Activated CD4-positive, CD25-positive, alpha-beta regulatory T cell treated with anti-CD3 and anti-CD28 coated beads, Interleukin-2, amount 50 U/mL, for 24 hours (primary cell): Measurements from ENCODE around the gene LRRC53.

ENCODE experiments used
- ATAC-seq, 2 donors: fragments of 150-1000 bp; cut with Tn5 transposase; one replicate each; pipeline ENCODE4 v1.10.0; 2021; ENCODE audit warnings: mild to moderate bottlenecking in 1 of 2, moderate library complexity in 1 of 2

The LRRC53 gene, protein sequence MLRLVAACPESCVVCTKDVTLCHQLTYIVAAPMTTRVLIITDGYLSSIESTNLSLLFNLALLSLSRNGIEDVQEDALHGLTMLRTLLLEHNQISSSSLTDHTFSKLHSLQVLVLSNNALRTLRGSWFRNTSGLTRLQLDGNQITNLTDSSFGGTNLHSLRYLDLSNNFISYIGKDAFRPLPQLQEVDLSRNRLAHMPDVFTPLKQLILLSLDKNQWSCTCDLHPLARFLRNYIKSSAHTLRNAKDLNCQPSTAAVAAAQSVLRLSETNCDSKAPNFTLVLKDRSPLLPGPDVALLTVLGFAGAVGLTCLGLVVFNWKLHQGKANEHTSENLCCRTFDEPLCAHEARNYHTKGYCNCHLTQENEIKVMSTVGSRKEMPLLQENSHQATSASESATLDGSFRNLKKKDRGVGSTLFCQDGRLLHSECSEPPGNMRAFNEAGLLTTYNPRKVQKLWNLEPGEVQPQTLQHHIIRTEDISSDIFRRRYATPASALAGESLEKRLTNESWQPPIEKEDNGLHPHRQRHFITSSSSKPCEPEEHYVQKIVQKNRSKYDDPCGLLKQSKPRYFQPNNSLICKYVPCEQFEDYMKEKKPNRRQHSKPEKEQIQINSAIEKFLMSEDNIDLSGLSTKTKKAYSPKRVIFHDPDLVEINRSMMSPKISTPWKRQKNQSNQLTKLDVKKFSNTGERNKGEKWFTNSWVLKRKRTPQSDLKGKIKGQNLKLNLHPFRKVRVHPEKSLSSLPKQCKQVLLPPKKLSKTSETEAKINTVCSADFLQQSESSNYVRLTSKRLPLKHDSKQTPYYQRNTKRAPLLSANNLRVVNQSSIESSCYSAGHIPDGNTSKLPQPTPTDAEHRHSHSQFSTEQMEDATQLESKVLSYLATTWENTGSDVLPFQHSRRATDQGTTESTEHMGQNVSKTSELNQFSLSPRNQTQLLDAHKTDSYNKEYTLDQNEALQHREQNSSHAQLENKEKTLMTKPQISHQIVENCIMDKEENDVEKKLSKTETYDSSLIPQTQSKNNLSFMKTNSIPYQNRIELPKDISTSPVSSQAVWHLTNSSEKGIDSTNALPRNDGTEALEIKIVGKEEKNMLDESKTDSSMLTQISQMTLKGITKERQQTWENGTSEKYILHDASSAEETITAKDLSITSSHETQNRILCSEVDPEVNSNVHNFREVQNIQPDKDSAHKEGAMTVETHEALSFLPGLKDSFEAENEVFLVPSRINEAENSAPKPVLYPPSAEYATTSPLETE

DNA sequence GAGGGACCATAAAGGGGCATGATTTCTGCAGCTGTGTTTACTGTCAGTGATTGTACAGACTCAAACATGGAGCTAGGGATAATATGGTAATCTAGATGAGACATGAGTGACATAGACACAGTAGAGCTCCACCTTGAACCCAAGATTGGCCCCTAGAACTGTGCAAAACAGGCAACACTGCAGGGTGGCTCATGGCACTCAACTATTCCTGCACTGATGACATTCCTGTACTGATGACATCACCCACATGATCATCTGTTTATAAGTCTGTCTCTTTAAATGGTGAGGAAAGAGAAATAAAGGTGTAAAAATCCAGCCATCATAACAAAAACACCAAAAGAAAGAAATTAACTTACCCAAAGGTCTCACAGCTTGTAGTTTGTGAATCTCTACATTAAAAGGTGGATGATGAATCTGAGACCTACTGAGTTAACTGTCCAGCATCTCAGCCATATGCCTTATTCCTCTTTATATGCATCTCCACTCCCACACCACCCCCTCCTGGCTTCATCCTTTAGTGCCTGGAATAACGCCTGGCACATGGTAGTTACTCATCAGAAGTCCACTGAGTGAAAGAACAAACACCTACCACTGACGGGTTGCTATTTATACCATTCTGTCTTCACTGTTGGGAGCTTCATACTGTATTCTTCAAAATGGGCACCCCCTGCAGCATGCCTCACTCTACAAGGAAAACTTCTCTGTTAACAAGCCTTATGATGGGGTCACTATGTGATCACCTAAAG lies at the start of gene LRRC53:
TSS of gene LRRC53 (minus strand) at position 442 of the 746 bp plus-strand sequence. CDS start 29,262 bp downstream, outside the sequence.
- ATAC-seq = no peak

DNA sequence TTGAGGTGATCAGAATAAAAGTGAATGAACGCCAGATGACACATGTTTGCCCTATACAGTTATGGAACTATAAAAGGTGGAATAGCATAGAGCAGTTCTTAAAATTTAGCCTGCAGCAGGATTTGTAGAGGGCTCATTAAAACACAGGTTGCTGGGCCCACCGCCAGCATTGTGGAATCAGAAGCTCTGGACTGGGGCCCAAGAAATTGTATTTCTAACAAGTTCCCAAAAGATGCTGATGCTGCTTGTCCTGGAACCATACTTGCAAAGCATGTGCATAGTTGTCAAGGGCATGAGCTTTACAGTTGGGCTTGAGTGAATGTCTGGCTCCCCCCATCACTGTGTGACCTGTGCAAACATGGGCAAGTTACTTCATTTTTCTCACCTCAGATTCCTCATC lies 37.5 kb upstream of the LRRC53 start:
- no peak for ATAC-seq

DNA sequence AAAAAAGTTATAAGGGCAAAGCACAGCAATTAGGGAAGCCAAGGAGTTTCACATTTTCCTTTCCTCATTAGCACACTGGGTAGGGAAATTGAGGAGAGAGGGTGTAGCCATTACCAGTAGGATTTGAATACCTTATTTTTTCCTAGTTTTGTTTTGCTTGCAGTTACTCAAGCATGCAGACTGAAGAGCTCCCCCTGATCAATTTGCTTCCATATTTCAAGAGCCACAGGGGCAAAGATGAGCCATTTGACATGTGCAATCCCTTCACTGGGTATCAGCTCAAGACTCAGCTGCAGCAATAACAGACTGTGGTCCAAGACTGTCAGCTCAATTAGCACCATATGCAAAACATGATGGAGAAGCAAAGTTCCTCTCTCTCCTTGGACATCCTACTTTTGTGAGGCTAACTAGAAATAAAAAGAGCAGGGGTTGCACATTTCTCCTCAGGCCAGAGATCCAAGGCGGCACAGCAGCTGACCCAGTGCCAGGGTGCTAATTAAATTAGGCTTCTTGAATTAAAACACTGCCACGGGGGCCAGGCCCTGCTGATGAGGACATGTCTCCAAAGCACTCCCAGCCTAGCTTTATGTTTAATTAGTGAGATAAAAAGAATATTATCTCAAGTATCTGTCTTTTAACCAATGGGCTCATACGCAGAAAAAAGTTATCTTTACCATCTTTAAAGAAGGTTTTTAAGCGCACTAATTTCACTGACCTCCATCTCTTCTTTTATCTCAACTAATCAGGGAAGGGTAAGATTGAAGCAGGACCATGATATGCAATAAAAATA lies 36.7 kb upstream of the LRRC53 start:
- ATAC-seq = no peak

DNA sequence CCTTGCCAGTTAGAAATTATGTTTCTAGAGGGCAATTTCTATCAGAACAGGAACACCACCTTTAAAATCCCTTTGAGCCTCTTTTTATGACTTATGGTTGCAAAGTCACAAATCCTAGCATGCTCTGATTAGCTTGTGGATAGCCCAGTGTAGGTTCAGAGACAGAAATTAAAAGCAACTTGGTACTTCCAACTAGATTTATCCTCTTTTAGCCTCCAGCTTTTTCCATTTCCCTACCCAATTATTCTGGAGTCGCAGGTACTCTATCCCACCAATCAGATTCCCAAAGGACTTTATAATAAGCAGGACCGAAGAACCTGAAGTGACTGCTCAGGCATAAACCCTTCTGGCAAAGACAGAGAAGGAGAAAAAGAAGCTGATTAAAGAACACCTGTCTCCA lies 33.4 kb upstream of the LRRC53 start:
- ATAC-seq = no peak

- no peak for ATAC-seq
These were observed 21.8 kb upstream of the LRRC53 start for GRCh38 chr1:74534241-74534640.

DNA sequence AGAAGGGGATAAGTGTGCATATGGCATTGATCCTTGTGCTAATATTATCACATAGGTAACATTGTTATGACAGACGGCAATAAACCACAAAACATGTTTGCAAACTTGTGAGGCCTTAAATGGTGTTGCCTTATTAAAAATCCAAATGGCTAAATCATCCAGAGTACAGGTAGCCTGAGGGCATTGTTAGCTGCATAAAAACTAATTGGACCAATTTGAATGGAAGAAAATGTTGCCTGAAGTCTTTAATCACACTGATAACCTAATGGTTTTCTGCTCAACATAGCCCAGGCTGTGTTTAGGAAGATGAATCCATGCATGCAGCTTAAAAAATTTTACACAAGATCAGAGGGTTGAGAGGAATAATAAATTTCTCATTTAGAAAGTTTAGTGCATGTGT lies 19.4 kb upstream of the LRRC53 start:
- no peak for ATAC-seq

GRCh38 chr1:74530892-74531291 lies 18.5 kb upstream of the LRRC53 start:
- no peak for ATAC-seq

- ATAC-seq = no peak
These were observed 15.7 kb upstream of the LRRC53 start for GRCh38 chr1:74528123-74528522.

- ATAC-seq = no peak
These were observed 14.3 kb upstream of the LRRC53 start for GRCh38 chr1:74526708-74527107.

GRCh38 chr1:74523873-74524480 lies 11.6 kb upstream of the LRRC53 start:
- no peak for ATAC-seq

GRCh38 chr1:74522148-74522547 lies 9.7 kb upstream of the LRRC53 start:
- no peak for ATAC-seq

GRCh38 chr1:74517599-74518051 lies 5.2 kb upstream of the LRRC53 start:
- ATAC-seq = no peak

DNA sequence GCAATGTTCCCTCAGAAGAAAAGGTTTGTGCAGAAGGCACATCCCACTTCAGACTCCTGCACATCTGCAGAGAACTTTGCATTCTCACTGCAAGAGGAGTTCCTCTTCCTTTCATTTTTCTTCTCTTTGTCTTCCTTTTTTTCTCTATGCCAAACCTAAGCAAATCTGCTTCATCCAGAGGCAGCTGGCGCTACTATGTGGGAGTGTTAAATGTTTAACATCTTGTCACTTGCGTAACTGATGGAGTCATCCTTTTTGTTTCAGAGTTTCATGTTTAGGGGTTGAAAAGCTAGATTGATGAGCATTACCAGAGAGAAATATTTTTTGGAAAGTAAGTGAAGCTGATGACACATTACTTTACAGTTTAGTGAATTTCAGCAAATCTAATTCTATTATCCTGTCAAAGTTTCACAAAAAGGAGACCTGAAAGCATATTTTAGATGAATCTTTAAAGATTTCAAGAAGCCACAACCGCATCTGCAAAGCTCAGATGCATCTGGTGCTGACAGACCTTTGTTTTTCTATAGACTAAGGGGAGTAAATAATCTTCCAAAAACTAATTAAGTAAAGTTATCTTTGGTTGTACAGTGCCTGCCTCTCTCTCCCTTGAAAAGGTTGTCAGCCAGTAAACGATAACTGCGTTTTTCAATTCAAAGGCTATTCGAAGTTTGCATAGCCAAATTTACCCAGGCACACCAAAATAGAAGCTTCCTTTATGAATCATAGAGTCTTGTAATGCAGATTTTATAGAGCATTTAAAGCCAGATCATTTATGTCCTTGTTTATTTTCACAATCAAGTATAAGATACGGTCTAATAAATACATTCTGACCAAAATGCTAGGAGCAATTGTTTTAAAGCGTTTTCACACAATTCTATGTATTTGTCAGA lies 1.2 kb upstream of the LRRC53 start:
- ATAC-seq = no peak

- no peak for ATAC-seq
These were observed 4.0 kb downstream of the LRRC53 start for GRCh38 chr1:74508449-74508848.

GRCh38 chr1:74505928-74506710 lies 6.3 kb downstream of the LRRC53 start:
- no peak for ATAC-seq

DNA sequence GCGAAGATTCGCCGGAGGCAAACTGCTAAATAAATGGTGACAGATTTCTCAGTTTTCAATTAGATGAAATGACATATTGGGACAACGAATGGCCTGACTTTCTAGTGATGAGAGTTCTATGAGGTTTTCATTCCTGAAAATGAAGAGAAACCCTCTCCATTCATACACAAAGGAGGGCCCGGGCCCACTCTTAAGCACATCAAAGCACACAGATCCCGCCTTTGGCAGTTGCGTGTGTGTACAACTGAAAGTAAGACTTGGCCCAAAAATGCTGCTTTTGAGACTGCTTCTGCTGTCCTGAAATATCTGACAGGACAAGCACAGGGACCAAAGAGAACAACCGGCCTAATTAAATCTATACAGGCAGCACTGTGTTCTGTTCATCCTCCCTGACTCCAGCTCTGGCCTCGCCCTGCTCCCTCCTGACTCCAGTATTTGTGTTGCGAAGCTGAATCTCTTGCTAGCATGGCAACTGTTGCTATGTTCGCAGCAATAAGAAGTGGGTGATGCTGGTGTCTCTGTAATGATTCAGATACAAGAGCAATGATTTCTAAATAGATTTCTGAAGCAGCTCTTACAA lies 7.4 kb downstream of the LRRC53 start:
- no peak for ATAC-seq

DNA sequence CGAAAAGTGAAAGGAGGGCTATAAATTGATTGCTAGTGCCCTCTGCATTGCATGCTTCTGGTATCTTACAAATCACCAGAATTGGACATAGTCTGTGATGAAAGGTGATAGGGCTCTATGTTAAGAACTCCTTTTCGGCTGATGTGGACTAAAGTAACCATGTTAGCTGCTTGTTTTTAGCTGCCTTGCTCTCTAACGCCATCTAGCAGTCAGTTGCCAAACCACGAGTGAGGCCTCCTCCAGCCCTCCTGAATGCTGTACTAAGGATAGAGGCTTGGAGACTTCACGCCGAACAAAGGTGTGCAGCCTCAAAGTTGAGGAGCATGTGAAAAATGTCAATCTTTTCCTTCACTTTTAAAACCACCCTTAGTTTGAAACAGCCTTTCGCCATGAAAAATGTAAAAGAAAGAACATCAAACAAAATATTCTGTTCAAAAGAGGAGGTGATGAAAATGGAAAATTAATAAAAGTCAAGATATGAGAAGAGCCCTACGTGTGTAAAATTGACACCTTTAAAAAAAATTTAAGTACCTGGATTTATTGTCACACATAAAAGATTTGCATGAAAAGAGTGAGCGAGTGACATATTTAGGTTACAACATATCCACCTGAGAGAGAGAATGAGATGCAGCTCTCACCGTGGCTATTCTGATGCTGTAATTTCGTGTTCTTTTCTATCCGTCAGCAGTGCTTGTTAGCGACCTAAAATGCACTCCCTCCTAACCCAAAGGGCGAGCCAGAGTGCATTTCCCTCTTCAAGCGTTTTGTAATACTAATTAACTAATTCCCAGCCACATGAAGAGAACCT lies 8.1 kb downstream of the LRRC53 start:
- peak in 1 of 2 donors; percentile 36 for ATAC-seq

DNA sequence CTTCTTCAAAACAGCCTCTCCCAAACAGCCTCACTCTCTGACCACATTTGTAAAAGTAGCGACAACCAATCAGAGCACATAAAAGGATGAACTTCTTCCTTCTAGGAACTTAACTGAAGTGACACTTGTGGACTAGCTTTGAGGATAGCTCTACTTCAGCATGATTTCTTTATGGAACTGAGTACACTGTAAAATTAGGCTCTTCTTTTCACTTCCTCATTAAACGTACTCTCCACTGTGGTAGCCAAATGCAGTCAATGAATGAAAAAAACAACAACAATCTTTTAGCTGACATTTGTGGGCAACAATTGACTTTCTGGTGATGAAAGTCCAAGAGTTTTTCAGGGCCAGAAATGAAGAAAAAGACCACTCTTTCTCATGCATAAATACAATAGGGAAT lies 9.6 kb downstream of the LRRC53 start:
- ATAC-seq = no peak
